GM18519 (cell line): ENCODE measurements around the gene SLC23A2.

Experiments used
- ATAC-seq: cut with Tn5 transposase; IDR thresholded peaks from one replicate; pipeline ENCODE4 v1.9.1; 2021; ENCODE audit warnings: mild to moderate bottlenecking, moderate library complexity; ENCODE audit not compliant: unreplicated experiment, low FRiP score

SLC23A2 gene

DNA sequence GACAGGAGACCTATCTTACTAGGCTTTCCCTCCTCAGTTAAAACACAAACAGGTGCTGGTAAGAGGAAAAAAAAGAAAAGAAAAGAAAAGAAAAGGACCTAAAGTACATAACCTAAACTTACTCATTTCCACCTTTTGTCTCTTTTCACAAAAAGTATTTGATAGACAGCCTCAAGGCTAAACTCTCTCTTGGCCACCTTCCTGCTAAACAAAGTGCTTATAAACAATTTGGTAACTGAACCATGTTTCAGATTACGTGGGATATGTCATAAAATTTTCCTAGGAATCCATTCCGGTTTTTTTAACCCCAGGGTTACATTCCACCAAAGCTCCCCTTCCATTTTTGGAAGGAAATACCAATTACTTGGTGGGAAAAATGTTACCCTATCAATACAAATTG is 170.6 kb downstream of the SLC23A2 start:
- no peak for ATAC-seq

DNA sequence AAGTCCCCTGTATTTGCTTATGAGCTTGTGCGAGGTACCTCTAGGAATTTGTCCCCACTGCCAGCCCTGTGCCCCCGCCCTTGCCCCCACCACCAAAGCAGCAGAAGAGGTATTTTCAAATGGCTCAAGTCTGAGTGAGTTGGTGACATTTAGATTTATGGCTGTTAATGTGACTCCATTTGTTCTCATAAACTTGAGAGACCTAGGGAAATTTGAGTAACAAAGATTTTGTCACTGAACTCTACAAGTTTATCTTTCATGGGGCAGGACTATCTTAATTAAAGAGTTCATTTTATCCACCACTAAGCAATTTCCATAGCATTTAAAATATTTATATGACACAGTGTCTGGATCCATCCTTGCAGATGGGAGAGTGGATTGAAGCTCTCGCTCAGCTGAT is 171.1 kb downstream of the SLC23A2 start:
- ATAC-seq = no peak

DNA sequence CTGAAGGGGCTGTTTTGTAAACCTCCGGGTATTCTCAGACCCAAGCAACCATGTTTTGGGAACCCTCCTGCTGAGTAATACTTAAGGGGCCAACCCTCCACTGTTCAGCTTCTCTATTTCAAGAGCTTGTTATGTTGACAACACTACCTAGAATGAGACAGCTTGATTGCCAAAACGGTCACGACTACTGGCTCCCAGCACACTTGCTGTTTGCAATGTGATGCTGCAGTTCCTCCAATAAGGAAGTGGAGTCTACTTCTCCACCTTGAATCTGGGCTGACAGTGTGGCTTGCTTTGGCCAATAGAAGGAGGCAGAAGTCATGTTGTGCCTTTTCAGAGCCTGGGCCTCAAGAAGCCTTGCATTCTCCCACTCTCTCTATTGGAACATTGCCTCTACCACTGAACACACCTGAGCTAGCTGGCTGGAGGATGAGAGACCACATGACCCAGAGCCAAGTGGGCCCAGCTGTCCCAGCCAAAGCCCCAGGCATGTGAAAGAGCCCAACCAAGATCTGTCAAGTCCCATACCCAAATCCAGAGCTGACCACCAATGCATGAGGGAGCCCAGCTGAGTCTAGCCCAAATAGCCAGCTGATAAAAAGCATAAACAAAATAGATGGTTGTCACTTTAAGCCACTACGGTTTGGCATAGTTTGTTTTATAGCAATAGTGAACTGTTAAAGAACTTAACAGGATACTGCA is 171.6 kb downstream of the SLC23A2 start:
- no peak for ATAC-seq

DNA sequence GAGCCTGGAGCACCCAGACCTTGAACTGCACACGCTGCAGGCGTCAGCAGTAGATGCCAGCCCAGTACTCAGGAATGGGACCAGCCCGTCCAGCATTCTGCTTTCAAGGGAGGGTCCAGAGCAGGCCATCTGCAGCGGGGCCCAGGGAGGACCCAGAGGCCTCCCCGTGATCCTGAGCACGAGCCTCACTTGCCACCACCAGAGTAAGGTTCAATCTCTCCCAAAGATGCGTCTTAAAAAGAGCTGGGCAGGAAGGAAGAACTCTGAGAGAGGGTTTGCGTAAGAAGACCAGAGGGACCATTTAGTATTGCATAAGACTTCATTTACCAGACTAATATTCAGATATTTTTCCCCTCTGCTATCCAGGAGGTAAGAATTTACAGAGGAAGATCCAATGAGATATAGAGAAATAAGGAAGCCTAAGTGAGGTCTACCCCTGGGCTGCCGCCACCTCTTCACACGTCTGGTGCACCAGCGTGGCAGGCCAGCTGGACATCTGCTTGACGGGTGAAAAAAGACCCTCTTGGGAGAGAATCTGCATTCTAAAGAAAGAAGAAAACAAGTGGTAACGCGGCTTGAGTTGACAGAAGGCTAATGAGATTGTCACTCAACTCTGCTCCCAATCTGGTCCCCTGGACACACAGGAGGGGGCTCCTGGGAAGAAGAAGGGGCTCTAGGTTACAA is 172.3 kb downstream of the SLC23A2 start:
- no peak for ATAC-seq

DNA sequence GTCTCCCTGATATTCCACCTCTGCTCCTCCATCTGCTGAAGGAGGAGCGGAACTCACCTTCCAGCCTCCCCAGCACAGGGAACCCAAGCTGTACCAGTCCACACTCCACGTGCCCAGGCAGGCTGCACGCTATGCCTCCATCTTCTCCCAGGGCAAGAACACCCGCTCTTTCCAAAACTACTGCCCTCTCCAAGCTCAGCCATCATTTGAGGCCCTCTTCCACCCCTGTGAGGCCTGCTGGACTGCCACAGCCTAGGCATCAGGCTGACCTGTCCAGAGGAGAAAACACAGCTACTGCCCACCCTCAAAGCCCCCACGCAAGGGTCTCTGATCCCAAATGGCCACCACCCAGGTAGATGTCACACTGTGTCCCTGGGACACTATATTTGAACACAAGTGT is 179.7 kb downstream of the SLC23A2 start:
- no peak for ATAC-seq

DNA sequence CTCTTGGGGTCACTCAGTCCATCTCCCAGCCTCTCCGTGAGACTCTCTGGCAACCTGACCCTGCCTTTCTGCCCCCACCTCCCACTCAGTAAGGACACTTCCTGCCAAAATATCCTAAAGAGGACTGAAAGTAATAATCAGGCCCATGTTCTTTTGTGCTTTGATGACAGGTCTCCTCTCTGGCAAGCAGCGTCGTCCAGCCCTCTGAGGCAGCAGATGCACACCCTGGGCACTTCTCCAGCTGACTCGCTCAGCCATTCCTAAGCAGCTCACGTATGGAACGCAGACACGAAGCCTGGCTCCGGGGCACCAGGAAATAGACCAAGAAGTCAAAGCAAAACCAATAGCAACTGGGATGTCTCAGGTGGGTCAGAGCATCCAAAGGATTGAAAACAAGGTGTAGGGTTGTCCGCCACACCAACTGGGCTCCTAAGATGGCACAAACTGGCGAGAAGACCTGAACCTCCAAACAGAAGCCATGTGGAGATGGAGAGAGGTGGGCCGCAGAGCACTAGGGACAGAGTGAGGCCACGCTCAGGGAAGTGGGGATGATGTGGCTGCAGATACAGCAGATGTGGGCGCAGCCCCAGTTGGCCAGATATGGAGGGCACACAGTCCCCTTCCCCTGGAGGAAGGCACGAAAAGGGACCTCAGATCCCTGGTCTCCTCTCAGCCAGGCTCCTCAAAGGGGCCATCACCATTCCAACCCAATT is 180.3 kb downstream of the SLC23A2 start:
- ATAC-seq = no peak

DNA sequence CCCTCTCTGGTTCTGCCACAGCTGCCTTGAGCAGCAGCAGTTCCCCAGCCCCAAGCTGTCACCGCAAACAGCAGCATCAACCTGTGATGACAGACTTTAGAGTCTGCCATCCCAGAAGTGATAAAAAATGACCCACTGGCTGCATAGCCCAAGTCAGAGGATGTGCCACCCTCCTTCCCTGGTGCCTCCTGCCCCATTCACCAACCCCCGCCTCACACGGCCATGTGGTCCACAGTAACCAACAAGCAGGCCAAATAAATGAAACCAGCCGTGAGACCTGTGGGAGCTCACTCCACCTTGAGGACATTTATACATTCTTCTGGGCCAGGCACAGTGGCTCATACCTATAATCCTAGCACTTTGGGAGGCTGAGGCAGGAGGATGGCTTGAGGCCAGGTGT is 181.4 kb downstream of the SLC23A2 start:
- ATAC-seq = no peak

DNA sequence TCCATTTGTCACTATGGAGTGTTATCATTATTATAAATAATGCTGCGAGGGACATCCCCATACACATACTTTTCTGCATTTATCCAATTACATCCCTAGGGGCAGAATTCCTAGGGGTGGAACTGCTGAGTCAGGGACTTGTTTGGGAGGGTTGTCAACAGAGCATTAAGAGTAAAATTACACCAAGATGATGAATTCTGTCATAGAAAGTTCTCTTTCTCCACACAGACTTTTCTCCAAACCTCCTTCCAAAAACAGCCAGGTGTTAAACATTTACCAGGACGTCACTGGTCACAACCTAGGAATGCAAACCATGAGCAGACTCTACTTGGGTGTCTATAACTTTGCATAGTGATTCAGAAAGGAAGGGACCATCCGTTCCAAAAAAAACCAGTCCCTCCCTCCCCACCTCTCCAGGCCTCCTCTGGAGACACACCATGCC is 184.1 kb downstream of the SLC23A2 start:
- ATAC-seq = no peak

DNA sequence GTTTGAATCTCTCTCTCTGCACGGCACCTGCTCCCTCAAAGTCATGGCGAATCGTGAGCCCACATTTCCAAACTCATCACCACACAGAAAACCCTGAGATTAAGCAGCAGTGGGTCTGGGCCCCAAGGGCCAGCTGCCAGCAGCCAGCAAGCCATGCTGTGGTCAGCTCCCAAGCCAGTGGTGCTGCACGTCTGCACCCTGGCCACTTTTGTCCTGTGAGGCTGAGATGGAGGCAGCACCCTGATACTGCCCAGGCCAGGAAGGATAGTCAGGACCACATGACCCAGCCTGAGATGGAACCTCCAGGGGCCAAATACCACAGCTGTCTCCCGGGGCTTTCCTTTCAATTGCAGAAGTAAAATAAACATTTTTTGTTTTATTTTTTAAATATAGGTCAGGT is 185.7 kb downstream of the SLC23A2 start:
- no peak for ATAC-seq

DNA sequence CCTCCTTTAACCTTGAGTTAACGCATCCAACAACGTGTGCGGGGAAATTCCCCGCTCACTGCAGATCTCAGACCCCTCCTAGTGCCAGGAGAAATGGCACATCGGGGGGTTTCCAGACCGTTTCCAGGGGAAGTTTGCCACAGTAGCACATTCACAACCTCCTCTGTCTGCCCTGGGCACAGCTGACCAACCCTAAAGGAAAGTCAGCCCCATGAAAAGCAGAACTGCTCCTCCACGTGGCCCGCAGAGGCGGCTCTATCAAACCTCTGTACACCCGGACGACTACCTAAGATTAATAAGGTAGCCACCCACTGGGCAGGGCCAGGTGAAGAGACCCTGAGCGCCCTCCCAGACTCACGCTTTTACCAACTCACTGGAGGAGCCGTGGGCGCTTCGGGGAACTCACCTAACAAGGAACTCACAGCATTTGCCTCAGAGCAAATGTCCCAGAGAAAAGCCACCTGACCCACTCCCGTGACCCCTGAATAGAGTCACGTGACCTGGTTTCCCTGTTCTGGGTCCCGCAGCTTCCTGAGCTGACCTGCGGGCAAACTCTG is 186.5 kb downstream of the SLC23A2 start:
- ATAC-seq = peak; percentile 38

DNA sequence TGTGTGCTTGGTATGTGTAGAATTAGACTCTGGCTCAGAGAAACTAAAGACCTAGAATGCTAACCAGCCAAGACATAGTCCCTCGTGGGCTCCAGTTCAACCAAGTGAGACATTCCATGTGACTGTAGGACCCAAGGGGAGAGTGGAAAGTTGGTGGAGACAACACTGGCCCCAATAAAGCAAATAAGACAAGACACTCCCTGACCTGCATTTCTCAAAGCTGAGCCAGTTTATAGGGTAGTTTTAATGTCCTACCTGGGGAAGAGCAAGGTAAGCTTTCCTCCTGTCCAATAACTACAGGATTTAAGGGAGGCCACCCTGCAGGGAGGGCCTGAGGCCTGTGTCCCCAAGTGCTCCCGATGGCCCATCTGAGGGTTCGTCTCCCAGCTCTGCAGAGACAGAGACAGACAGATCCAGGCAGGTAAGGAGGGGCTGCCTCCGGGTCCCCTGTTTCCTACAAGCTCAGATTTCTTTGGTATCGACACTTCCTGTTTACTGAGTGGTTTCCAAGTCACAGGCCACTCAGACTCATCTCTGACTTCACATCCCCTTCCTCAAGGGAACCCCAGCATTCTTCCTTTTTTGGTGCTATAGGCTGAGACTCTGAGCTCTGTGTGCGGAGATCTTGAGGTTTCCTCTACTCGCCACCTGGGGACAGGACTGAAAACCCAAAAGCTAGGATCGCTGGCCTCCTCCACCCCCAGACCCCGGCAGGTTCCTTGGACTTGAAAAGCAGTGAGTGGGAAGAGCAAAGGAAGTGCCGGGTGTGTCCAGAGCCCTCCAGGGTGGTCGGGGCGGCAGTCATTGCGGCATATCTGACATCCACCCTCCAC is 187.2 kb downstream of the SLC23A2 start:
- peak; percentile 40 for ATAC-seq

DNA sequence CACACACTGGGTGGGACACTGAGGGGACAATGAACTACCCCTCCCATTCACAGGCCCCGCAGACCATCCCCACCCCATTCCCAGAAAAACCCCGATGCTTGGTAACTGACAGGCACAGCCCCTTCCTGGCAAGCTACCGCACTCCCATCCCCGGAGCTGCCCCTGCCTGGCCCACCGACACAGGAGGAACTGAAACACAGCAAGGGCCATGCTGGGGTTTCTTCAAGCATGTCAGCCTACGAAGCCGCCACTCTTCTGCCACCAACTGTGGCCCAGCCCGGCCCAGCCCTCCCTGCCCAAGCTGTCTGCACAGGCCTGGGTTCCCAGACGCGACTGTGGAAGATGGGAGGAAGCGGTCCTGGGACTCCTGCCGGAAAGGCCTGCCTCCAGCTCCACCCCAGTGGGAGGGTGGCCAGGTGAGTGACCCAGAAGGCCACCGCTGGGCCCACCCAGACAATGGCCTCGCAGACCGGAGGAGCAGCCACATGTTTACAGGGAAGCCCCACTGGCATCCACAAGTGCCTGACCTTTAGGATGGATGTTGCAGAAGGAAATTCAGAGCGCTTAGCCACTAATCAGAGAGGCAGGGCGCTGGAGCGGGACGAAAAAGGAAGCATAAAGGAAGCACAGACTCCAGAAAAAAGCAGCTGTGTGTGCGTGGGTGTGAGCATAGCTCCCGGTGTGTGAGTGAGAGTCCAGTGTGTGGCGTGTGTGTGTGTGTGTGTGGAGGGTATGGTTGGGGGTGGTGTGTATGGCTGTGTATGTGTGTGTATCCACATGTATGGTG is 188.0 kb downstream of the SLC23A2 start:
- ATAC-seq = no peak

DNA sequence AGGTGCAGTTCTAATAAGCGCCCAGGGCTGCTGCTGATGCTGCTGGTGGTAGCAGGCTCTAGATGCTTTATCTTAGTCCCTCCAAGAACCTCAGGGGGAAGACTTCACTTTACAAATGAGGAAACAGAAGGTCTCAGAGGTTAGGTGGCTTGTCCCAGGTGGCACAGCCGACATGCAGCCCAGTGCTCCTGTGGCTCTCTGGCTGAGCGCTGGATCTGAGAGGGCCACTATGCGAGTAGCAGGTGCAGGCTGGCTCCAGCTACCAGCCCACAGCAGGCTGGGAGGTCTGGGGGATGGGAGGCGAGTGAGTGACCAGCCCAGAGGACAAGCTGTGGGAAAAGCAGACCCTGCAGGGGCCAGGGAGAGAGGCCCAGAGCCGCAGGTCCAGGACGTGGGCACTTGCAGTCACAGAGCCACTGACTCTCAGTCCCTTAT is 188.7 kb downstream of the SLC23A2 start:
- no peak for ATAC-seq

DNA sequence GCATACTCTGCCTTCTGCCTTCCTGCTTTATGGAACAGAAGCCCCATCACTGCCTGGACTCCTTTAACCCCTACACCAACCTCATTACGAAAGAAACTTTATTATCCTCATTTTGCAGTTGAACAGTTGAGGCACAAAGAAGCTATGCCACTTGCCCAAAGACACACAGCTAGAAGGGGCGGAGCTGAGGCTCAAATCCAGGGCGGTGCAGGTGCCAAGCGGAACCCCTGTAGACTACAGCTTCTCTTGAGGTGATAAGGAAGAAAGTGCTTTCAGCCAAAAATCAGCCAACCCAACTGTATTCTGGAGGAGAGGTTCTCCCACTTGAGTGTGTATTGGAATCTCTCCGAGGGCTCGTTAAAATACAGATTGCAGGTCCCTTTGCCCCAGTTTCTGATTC is 189.1 kb downstream of the SLC23A2 start:
- no peak for ATAC-seq

DNA sequence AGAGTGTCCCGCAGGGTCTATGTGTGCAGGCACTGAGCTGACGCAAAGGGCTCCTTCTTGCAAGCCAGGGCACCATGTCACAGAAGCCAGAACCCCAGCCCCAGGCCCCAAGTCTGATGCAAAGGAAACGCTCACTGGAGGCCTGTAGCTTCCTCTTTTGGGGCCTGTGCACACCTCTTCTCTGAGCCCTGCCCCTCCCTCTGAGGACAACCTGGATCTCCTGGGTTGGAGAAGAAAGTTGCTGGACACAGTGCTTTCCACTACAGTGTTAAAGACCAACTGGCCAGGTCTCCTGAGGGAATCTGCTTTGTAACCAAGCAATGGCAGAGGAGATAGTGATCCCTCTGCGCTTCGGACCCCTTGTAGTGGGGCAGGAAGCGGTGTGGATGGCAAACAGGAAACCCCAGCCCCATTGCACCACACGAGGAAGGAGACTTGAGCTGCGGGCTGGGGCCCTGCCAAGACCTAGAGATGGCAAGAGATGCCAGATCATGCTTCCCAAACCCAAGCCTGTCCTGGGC is 189.6 kb downstream of the SLC23A2 start:
- ATAC-seq = no peak

DNA sequence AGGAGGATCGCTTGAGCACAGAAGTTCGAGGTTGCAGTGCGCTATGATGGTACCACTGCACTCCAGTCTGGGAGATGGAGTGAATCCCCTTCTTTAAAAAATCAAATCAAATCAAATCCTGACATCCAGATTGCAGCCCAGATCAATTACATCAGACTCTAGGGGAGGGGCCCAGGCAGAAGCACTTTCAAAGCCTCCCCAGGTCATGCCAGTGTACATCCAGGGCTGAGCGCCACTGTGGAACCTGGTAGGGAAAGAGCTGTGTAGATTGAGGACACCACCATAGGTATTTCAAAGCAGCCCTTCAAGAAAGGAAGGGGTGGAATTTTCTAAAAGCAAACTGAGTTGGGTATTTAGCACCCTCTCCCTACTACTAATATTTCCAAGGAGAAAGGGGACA is 190.1 kb downstream of the SLC23A2 start:
- no peak for ATAC-seq

DNA sequence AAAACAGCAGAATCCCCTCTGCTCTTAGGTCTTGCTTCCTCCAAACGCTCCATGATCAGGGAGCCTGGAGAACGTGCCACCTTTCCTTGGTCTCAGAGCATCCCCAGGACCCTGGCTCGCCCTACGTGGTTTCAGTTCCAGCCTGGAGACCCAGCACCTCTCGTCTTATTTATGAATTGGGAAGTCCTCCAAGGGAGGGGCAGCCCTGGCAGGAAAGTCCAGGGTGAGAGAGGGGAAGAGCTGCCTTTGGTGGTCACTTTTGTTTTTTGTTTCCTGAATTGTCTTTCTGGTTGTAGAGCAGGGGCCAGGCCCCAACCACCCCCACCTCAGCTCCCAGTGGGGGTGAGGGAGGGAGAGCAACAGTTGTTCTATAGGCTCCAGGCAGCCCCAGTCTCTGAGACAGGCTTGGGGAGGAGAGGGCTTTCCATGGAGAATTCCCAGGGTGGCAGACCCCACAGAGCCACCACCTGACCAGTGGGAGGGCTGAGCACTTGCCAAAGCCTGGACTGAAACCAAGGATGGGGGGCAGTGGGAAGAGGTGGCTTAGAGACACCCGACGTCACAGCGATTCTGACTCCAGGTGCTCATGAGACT is 190.8 kb downstream of the SLC23A2 start:
- ATAC-seq = no peak

DNA sequence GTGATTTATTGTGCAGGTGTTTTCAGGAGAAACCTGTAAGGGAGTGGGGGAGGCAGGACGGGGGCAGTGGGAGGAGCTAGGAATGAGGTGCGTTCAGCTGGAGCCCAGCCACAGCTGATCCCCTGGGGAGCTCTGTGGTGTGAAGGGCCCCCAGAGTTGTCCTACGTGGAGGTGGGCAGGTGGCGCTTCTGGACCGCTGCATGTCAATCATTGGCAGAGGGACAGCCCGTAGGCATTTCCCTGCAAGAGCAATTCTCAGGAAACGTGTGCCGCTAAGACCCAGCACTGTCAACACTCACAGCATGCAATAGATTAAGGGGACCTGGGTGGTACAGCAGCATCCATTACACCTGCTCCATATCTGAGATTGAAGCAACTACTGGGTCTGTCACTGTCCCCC is 191.6 kb downstream of the SLC23A2 start:
- no peak for ATAC-seq

DNA sequence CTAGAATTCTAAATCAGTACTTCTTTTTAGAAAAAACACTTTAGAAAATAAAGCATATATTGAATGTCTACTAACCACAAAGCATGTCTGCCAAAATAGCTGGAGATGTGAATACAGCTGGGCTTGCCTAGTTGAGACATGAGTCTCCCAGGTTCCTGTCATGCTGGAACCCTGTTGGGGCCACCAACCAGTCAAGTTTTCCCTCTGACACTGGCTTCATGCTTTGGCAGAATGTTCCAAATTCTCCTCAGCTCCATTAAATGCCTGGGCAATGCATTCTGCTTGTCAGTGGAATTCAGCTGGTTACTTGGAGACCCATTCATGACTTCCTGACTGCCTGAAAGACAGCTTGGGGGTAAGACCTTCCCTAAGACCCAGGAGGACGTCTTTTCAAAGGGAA is 192.4 kb downstream of the SLC23A2 start:
- ATAC-seq = no peak
